Suprapubic skin (tissue), 4 donors: ENCODE measurements around the gene EFCAB6. TPM values are rescaled to one million over a fixed set of nuclear protein-coding genes. Genes with fewer than 3 reads are reported as not detected.
A peak's percentile ranks its signal among the peaks of the same experiment; 100 is the strongest.

Source experiments
- DNase-seq, 2 donors: peaks; one replicate each; pipeline ENCODE4 v3.0.0-alpha.2; 2019; ENCODE audit warnings: low spot score in 2 of 2
- H3K27ac ChIP-seq: fragments of 200-600 bp; sonication (generic); one replicate; pipeline ENCODE4 v1.5.1; 2019
- H3K27me3 ChIP-seq: fragments of 200-600 bp; sonication (generic); one replicate; pipeline ENCODE4 v1.5.1; 2019
- H3K36me3 ChIP-seq: fragments of 200-600 bp; sonication (generic); one replicate; pipeline ENCODE4 v1.5.1; 2019
- H3K4me1 ChIP-seq: fragments of 200-600 bp; sonication (generic); one replicate; pipeline ENCODE4 v1.5.1; 2019
- H3K4me3 ChIP-seq: fragments of 200-600 bp; sonication (generic); one replicate; pipeline ENCODE4 v1.5.1; 2019; ENCODE audit warnings: mild to moderate bottlenecking
- H3K9me3 ChIP-seq: fragments of 200-600 bp; sonication (generic); one replicate; pipeline ENCODE4 v1.5.1; 2019
- CTCF ChIP-seq, 2 donors: fragments of 200-600 bp in 1 of 2; fragments of 450-650 bp in 1 of 2; sonication (generic) in 1 of 2; IDR thresholded peaks; one replicate each; pipeline ENCODE4 v1.5.1; 2016 to 2019; ENCODE audit warnings: antibody characterized with exemption in 2 of 2, mild to moderate bottlenecking in 1 of 2, moderate library complexity in 1 of 2
- EP300 ChIP-seq: sonication (generic); formaldehyde crosslinking; IDR thresholded peaks from one replicate; pipeline ENCODE4 v1.6.1; 2017; ENCODE audit warnings: antibody characterized with exemption
- POLR2A ChIP-seq, 2 donors: fragments of 450-650 bp; IDR thresholded peaks; one replicate each; pipeline ENCODE4 v1.6.1; 2017; ENCODE audit warnings: antibody characterized with exemption in 2 of 2, mild to moderate bottlenecking in 2 of 2, moderate library complexity in 2 of 2
- POLR2AphosphoS5 ChIP-seq, 3 donors: sonication (generic); formaldehyde crosslinking; IDR thresholded peaks; one replicate each; pipeline ENCODE4 v1.6.1; 2017; ENCODE audit warnings: antibody characterized with exemption in 3 of 3
- WGBS: methylation state at CpG from one replicate; pipeline ENCODE4 v1.1.5; 2018; 5-methylcytosine and 5-hydroxymethylcytosine counted together
- total RNA-seq, 4 donors: library from RNA; depleted of rRNA; stranded (reverse); fragments of >200 nt; gene quantifications; one replicate each; pipeline ENCODE4 v1.1.0, GENCODE V29; 2016

Gene EFCAB6
- total RNA-seq, 4 donors from 2014 or later, result 1.9 to 4.9 (median 2.9) TPM

- WGBS, result 83% methylated on average over 8 of the region's 14 CpGs
- Histone ChIP-seq H3K4me3 (no peak overlapping the region), H3K9me3 (no peaks in the 10 kb centered on the region), H3K4me1 (no peaks in the 10 kb centered on the region), H3K27me3 (peaks cover 53% of the 10 kb centered on the region), H3K36me3 (no peaks in the 10 kb centered on the region), H3K27ac (no peak overlapping the region)
- TF ChIP-seq POLR2A (IDR thresholded peaks at IDR 0.05), result no peak
- TF ChIP-seq POLR2AphosphoS5 (IDR thresholded peaks at IDR 0.05), result no peak
- TF ChIP-seq EP300, result no peak
- TF ChIP-seq CTCF (IDR thresholded peaks at IDR 0.05), result no peak
- DNase-seq, result peak in 1 of 2 donors; percentile 50
Measured at GRCh38 chr22:43854121-43854785, 42.1 kb upstream of the EFCAB6 start.

DNA sequence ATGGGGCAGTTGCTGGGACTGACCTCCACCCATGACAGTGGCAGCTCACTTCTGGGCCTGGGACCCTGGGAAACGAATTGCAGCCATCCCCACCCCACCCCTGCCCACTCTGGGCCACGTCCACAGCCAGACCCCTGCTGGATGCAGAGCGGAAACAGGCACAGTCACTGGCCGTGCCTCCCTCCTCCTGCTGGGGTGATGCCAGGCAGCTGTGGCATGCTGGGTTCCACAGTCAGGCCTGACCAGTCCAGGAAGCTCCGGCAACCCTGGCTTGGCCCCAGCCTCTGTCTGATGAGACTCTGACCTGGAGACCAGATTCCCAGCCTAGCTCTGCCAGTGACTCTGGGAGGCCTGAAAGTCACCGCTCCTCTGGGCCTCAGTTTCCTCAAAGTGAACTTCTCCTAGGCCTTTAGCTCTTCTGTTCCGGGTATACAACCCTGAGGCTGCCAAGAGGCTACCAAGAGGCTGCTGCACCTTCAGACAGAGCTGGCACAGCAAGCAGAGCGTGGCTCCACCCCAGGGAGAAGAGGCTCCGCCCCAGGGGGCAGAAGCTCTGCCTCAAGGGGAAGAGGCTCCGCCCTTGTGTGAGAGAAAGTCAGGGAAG lies 41.3 kb upstream of the EFCAB6 start:
- no peak overlapping the region for H3K27ac ChIP-seq
- no peak overlapping the region for H3K4me3 ChIP-seq
- no peak for TF ChIP-seq POLR2A (IDR thresholded peaks at IDR 0.05)
- TF ChIP-seq EP300, result no peak
- TF ChIP-seq CTCF (IDR thresholded peaks at IDR 0.05), result no peak
- no peak for TF ChIP-seq POLR2AphosphoS5 (IDR thresholded peaks at IDR 0.05)
- H3K36me3 ChIP-seq, result no peaks in the 10 kb centered on the region
- WGBS, result 94% methylated on average over 2 of the region's 10 CpGs
- no peaks in the 10 kb centered on the region for H3K9me3 ChIP-seq
- DNase-seq, result peak in 1 of 2 donors; percentile 72
- peaks cover 51% of the 10 kb centered on the region for H3K27me3 ChIP-seq
- H3K4me1 ChIP-seq, result no peaks in the 10 kb centered on the region

DNA sequence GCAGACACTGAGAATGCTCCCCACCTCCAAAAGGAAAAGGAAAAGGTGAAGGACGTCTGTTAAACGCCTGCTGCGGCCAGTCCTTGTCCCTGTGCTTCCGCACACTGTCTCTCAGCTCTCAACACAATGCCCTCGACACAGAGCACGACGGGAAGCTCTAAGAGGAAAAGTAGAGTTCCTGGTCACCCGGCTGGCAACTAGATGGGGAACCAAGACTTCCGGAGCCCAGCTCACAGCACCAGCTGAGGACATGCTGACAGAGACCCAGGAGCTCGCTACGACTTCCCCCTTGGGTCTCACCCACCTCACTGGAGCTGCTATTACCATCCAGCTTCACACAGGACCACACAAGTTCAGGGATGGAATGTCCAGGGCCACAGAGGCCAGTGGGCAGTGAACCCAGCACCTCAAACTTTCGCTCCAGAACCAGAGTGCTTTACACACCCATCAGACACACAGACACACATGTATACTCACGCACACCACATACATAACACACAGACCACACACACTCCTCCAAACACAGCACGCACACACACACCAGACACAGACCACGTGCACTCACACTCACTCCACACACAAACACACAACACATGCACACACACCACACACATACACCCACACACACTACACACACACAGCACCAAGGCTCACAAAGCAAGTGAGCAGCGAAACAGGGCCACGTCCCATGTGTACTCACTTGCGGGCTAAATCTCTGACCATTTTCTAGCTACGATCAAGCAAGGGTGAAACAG lies 40.6 kb upstream of the EFCAB6 start:
- Histone ChIP-seq H3K36me3 (no peaks in the 10 kb centered on the region), H3K9me3 (no peaks in the 10 kb centered on the region), H3K27me3 (peaks cover 48% of the 10 kb centered on the region), H3K27ac (no peak overlapping the region), H3K4me3 (no peak overlapping the region), H3K4me1 (no peaks in the 10 kb centered on the region)
- TF ChIP-seq POLR2A (IDR thresholded peaks at IDR 0.05) (no peak), EP300 (no peak)
- WGBS, result 76% methylated on average over 17 of the region's 19 CpGs
- DNase-seq, result peak in 1 of 2 donors; percentile 75

DNA sequence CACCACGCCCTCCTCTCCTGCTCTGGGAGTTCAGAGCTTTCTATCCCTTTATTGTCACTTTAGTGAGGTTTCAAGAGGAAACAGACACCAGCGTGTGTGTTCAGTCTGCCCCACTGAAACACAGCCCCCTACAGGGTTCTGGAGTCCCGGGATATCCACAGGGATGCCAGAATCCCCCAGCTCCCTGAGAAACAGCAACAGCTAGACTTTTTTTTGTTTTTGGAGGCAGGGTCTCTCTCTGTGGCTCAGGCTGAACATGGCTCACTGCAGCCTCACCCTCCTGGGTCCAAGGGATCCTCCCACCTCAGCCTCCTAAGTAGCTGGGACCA lies 39.8 kb upstream of the EFCAB6 start:
- DNase-seq, result no peak
- Histone ChIP-seq H3K4me3 (no peak overlapping the region), H3K9me3 (no peaks in the 10 kb centered on the region), H3K27me3 (peaks cover 48% of the 10 kb centered on the region), H3K36me3 (no peaks in the 10 kb centered on the region), H3K27ac (no peak overlapping the region), H3K4me1 (no peaks in the 10 kb centered on the region)
- TF ChIP-seq POLR2A (IDR thresholded peaks at IDR 0.05) (no peak), POLR2AphosphoS5 (IDR thresholded peaks at IDR 0.05) (no peak)
- 42% methylated on average over 3 of the region's 3 CpGs for WGBS

- H3K4me1 ChIP-seq, result no peaks in the 10 kb centered on the region
- no peak overlapping the region for H3K4me3 ChIP-seq
- H3K27me3 ChIP-seq, result peaks cover 48% of the 10 kb centered on the region
- H3K9me3 ChIP-seq, result no peaks in the 10 kb centered on the region
- no peak for TF ChIP-seq POLR2AphosphoS5 (IDR thresholded peaks at IDR 0.05)
- H3K27ac ChIP-seq, result no peak overlapping the region
- 66% methylated on average over 13 of the region's 13 CpGs for WGBS
- peak in 1 of 2 donors; percentile 58 for DNase-seq
- H3K36me3 ChIP-seq, result no peaks in the 10 kb centered on the region
Measured at GRCh38 chr22:43851058-43851978, 39.2 kb upstream of the EFCAB6 start.

GRCh38 chr22:43850529-43850928 lies 38.4 kb upstream of the EFCAB6 start:
- no peaks in the 10 kb centered on the region for H3K9me3 ChIP-seq
- 74% methylated on average over 11 of the region's 12 CpGs for WGBS
- DNase-seq, result peak in 1 of 2 donors; percentile 61
- TF ChIP-seq POLR2A (IDR thresholded peaks at IDR 0.05) (no peak), POLR2AphosphoS5 (IDR thresholded peaks at IDR 0.05) (no peak), EP300 (no peak), CTCF (IDR thresholded peaks at IDR 0.05) (no peak)
- H3K27ac ChIP-seq, result no peak overlapping the region
- peaks cover 51% of the 10 kb centered on the region for H3K27me3 ChIP-seq
- no peak overlapping the region for H3K4me3 ChIP-seq
- no peaks in the 10 kb centered on the region for H3K36me3 ChIP-seq
- H3K4me1 ChIP-seq, result no peaks in the 10 kb centered on the region
